NCI-H2107 treated with DMSO at 0.1 percent for 48 hours (cell line): ENCODE measurements around the gene WDCP.
A peak's percentile ranks its signal among the peaks of the same experiment; 100 is the strongest.
"Not testable (repeated sequence)": the region's sequence is repeated elsewhere in the genome, so short reads cannot be mapped to it uniquely, and the experiment has no call there.

Source experiments
- DNase-seq: peaks from one replicate; lab custom pipeline; 2025; ENCODE audit not compliant: unreplicated experiment; lab: John Stamatoyannopoulos, UW

WDCP gene

GRCh38 chr2:24046930-24047702, at the start of gene WDCP:
WDCP (minus strand) TSS chr2:24047391; CDS start chr2:24039494, 7,897 bp downstream.
- DNase-seq: peak; percentile 98

- DNase-seq: not testable (repeated sequence)
Observed at GRCh38 chr2:24095171-24095677, 48.0 kb upstream of the WDCP start.

- DNase-seq: not testable (repeated sequence)
Observed at GRCh38 chr2:24093270-24093669, 46.1 kb upstream of the WDCP start.

- no peak for DNase-seq
Observed at GRCh38 chr2:24088821-24089359, 41.7 kb upstream of the WDCP start.

- no peak for DNase-seq
Observed at GRCh38 chr2:24087032-24087431, 39.8 kb upstream of the WDCP start.

- DNase-seq: no peak
Observed at GRCh38 chr2:24086241-24086640, 39.0 kb upstream of the WDCP start.

GRCh38 chr2:24085200-24085489, 38.0 kb upstream of the WDCP start:
- no peak for DNase-seq

- peak; percentile 43 for DNase-seq
Observed at GRCh38 chr2:24084386-24085199, 37.4 kb upstream of the WDCP start, which contains the start of gene TP53I3. TP53I3 (minus strand) TSS chr2:24084834; CDS start chr2:24084326, 508 bp downstream.

GRCh38 chr2:24083567-24084385, 36.6 kb upstream of the WDCP start:
- DNase-seq: peak; percentile 54

GRCh38 chr2:24082787-24083566, 35.8 kb upstream of the WDCP start:
- no peak for DNase-seq

GRCh38 chr2:24080701-24081100, 33.5 kb upstream of the WDCP start:
- peak; percentile 20 for DNase-seq

GRCh38 chr2:24077879-24078278, 30.7 kb upstream of the WDCP start:
- DNase-seq: no peak

GRCh38 chr2:24077535-24077877, 30.3 kb upstream of the WDCP start:
- no peak for DNase-seq

GRCh38 chr2:24076849-24077534, 29.8 kb upstream of the WDCP start:
- DNase-seq: peak; percentile 12

GRCh38 chr2:24075915-24076848, 29.0 kb upstream of the WDCP start, which contains the start of gene SF3B6:
SF3B6 (minus strand) TSS chr2:24076326; CDS start chr2:24076229, 97 bp downstream.
- peak; percentile 97 for DNase-seq

- no peak for DNase-seq
Observed at GRCh38 chr2:24075259-24075658, 28.1 kb upstream of the WDCP start.

- DNase-seq: no peak
Observed at GRCh38 chr2:24073816-24074215, 26.6 kb upstream of the WDCP start.

- no peak for DNase-seq
Observed at GRCh38 chr2:24072259-24072658, 25.1 kb upstream of the WDCP start.
